Measurements from ENCODE around the gene DDO. TPM values are rescaled to one million over a fixed set of nuclear protein-coding genes. Genes with fewer than 3 reads are reported as not detected.

DDO gene
- total RNA-seq, result not detected in 2 replicates

GRCh38 chr6:110415086-110415916, at the start of gene DDO:
DDO (minus strand) TSS chr6:110415575; CDS start chr6:110413462, 2,113 bp downstream.

GRCh38 chr6:110357664-110358552, 57.5 kb downstream of the DDO start, which contains the start of gene METTL24:
METTL24 (minus strand) TSS chr6:110358349; CDS start chr6:110358272, 77 bp downstream.

Other genes with a start within 250 kb of the DDO start
- 5.1 and 5.4 TPM in 2 replicates for gene WASF1, start 235.9 kb downstream of the DDO start, total RNA-seq
- gene CDC40, start 235.1 kb downstream of the DDO start, total RNA-seq, result 11.7 and 14.5 TPM in 2 replicates
- not detected in 2 replicates for gene METTL24, start 57.2 kb downstream of the DDO start, total RNA-seq
- gene SLC22A16, start 61.0 kb upstream of the DDO start, total RNA-seq, result not detected in 2 replicates

Data from placental epithelial cell (primary cell).